Upper lobe of left lung (tissue), 6 donors: ENCODE data around the gene MRPL23. TPM values are rescaled to one million over a fixed set of nuclear protein-coding genes. Genes with fewer than 3 reads are reported as not detected.

ENCODE experiments used
- ATAC-seq, 2 donors: fragments of 200-7000 bp; cut with Tn5 transposase; one replicate each; pipeline ENCODE4 v1.9.1; 2022; ENCODE audit warnings: mild to moderate bottlenecking in 2 of 2, moderate library complexity in 2 of 2; ENCODE audit not compliant: low FRiP score in 2 of 2
- DNase-seq, 2 donors: peaks; one replicate each; pipeline ENCODE4 v3.0.0-alpha.2; 2019 to 2020
- H3K27ac ChIP-seq, 4 donors: fragments of 200-600 bp; sonication (generic); one replicate each; pipeline ENCODE4 v1.5.1; 2016 to 2019
- H3K27me3 ChIP-seq, 4 donors: fragments of 200-600 bp; sonication (generic); one replicate each; pipeline ENCODE4 v1.5.1; 2017 to 2019
- H3K36me3 ChIP-seq, 4 donors: fragments of 200-600 bp; sonication (generic); one replicate each; pipeline ENCODE4 v1.5.1; 2016 to 2019
- H3K4me1 ChIP-seq, 4 donors: fragments of 200-600 bp; sonication (generic); one replicate each; pipeline ENCODE4 v1.5.1; 2018 to 2019
- H3K4me3 ChIP-seq, 4 donors: fragments of 200-600 bp; sonication (generic); one replicate each; pipeline ENCODE4 v1.5.1; 2017 to 2019; ENCODE audit warnings: mild to moderate bottlenecking in 2 of 4, moderate library complexity in 1 of 4
- H3K9me3 ChIP-seq, 4 donors: fragments of 200-600 bp; sonication (generic); one replicate each; pipeline ENCODE4 v1.5.1; 2018 to 2019
- CTCF ChIP-seq, 6 experiments: fragments of 450-650 bp in 4 of 6; fragments of 200-600 bp in 2 of 6; sonication (generic) in 2 of 6; IDR thresholded peaks; one replicate each; pipeline ENCODE4 v1.5.1; 2016 to 2019; ENCODE audit warnings: antibody characterized with exemption in 6 of 6
- EP300 ChIP-seq, 4 donors: sonication (generic); formaldehyde crosslinking; IDR thresholded peaks; one replicate each; pipeline ENCODE4 v1.5.1; 2017; ENCODE audit warnings: antibody characterized with exemption in 4 of 4, control low read depth in 2 of 4
- POLR2A ChIP-seq, 4 donors: fragments of 450-650 bp; IDR thresholded peaks; one replicate each; pipeline ENCODE4 v1.5.1; 2016 to 2017; ENCODE audit warnings: antibody characterized with exemption in 4 of 4, mild to moderate bottlenecking in 2 of 4
- POLR2AphosphoS5 ChIP-seq, 2 donors: sonication (generic); formaldehyde crosslinking; IDR thresholded peaks; one replicate each; pipeline ENCODE4 v1.5.1; 2017; ENCODE audit warnings: antibody characterized with exemption in 2 of 2
- WGBS, 2 donors: methylation state at CpG; one replicate each; pipeline ENCODE4 v1.1.5; 2017 to 2018; 5-methylcytosine and 5-hydroxymethylcytosine counted together
- total RNA-seq, 6 donors: library from RNA; depleted of rRNA in 4 of 6; stranded (reverse); fragments of >200 nt in 4 of 6; gene quantifications; one replicate each; pipeline versions ENCODE4 v1.1.0 to v1.2.1, GENCODE V29; 2016 to 2021
- donor health status: DM: no; HTN: no; CAD: no; lungs with moderate emphysema.
- donor health status: DM: no; HTN: yes; CAD: no; lungs with severe emphysema.

Gene MRPL23
- total RNA-seq, 6 donors from 2014 or later = 62.1 to 287 (median 150) TPM

- H3K36me3 ChIP-seq = no peaks in the 10 kb centered on the region
- no peak overlapping the region for H3K27ac ChIP-seq
- no CpG with 5 or more reads among the region's 20 CpGs for WGBS, 2 donors
- TF ChIP-seq POLR2AphosphoS5 (IDR thresholded peaks at IDR 0.05) (no peak), EP300 (IDR thresholded peaks at IDR 0.05) (no peak), POLR2A (IDR thresholded peaks at IDR 0.05) (no peak), CTCF (IDR thresholded peaks at IDR 0.05) (no peak)
- H3K4me1 ChIP-seq = no peaks in the 10 kb centered on the region
- H3K4me3 ChIP-seq = no peak overlapping the region
- DNase-seq (no peak), ATAC-seq (no peak)
- no peaks in the 10 kb centered on the region for H3K9me3 ChIP-seq
- H3K27me3 ChIP-seq = no peaks in the 10 kb centered on the region
These were observed 17.8 kb downstream of the MRPL23 start for GRCh38 chr11:1964955-1965354.

- WGBS, 2 donors = no CpG with 5 or more reads among the region's 18 CpGs
- Histone ChIP-seq H3K4me1 (no peaks in the 10 kb centered on the region), H3K36me3 (no peaks in the 10 kb centered on the region), H3K4me3 (no peak overlapping the region), H3K27ac (no peak overlapping the region), H3K9me3 (no peaks in the 10 kb centered on the region), H3K27me3 (no peaks in the 10 kb centered on the region)
- DNase-seq (peak in 1 of 2 donors; percentile 38), ATAC-seq (no peak)
- TF ChIP-seq EP300 (IDR thresholded peaks at IDR 0.05) = no peak
- no peak for TF ChIP-seq POLR2AphosphoS5 (IDR thresholded peaks at IDR 0.05)
- no peak for TF ChIP-seq POLR2A (IDR thresholded peaks at IDR 0.05)
- TF ChIP-seq CTCF (IDR thresholded peaks at IDR 0.05) = no peak
These were observed 19.4 kb downstream of the MRPL23 start for GRCh38 chr11:1966531-1966930.

GRCh38 chr11:1967641-1968225 lies 20.6 kb downstream of the MRPL23 start:
- WGBS, 2 donors = no CpG with 5 or more reads among the region's 21 CpGs
- Histone ChIP-seq H3K9me3 (no peaks in the 10 kb centered on the region), H3K4me1 (no peaks in the 10 kb centered on the region), H3K27ac (no peak overlapping the region), H3K27me3 (no peaks in the 10 kb centered on the region), H3K4me3 (no peak overlapping the region), H3K36me3 (no peaks in the 10 kb centered on the region)
- TF ChIP-seq POLR2A (IDR thresholded peaks at IDR 0.05) (no peak), POLR2AphosphoS5 (IDR thresholded peaks at IDR 0.05) (no peak), EP300 (IDR thresholded peaks at IDR 0.05) (no peak), CTCF (IDR thresholded peaks at IDR 0.05) (no peak)
- no peak for DNase-seq
- no peak for ATAC-seq

GRCh38 chr11:1968454-1969002 lies 21.4 kb downstream of the MRPL23 start:
- no CpG with 5 or more reads among the region's 24 CpGs for WGBS, 2 donors
- no peak for TF ChIP-seq POLR2A (IDR thresholded peaks at IDR 0.05)
- no peak overlapping the region for H3K27ac ChIP-seq
- no peaks in the 10 kb centered on the region for H3K36me3 ChIP-seq
- DNase-seq = peak; percentile 8 to 68
- H3K4me1 ChIP-seq = no peaks in the 10 kb centered on the region
- H3K9me3 ChIP-seq = no peaks in the 10 kb centered on the region
- H3K27me3 ChIP-seq = no peaks in the 10 kb centered on the region
- no peak overlapping the region for H3K4me3 ChIP-seq
- peak; percentile 47 to 80 for ATAC-seq

GRCh38 chr11:1969035-1969434 lies 21.9 kb downstream of the MRPL23 start:
- H3K36me3 ChIP-seq = no peaks in the 10 kb centered on the region

More at GRCh38 chr11:1969035-1969434, 21.9 kb downstream of the MRPL23 start:
- peak in 1 of 2 donors; percentile 55 for ATAC-seq
- Histone ChIP-seq H3K4me1 (no peaks in the 10 kb centered on the region), H3K4me3 (no peak overlapping the region), H3K9me3 (no peaks in the 10 kb centered on the region), H3K27ac (no peak overlapping the region), H3K27me3 (no peaks in the 10 kb centered on the region)
- no peak for TF ChIP-seq POLR2A (IDR thresholded peaks at IDR 0.05)
- no peak for TF ChIP-seq CTCF (IDR thresholded peaks at IDR 0.05)
- TF ChIP-seq POLR2AphosphoS5 (IDR thresholded peaks at IDR 0.05) = no peak
- TF ChIP-seq EP300 (IDR thresholded peaks at IDR 0.05) = no peak
- WGBS, 2 donors = no CpG with 5 or more reads among the region's 21 CpGs
- no peak for DNase-seq
